LNCaP clone FGC (cell line): Measurements from ENCODE around the gene HMX1.

ENCODE experiments used
- DNase-seq: peaks from one replicate; pipeline ENCODE4 v3.0.0-alpha.2; 2011; ENCODE audit warnings: low read depth
- H3K4me3 ChIP-seq: 2 replicates; pipeline ENCODE4 v1.5.1; 2011; ENCODE audit warnings: mild to moderate bottlenecking, low read depth, low read length, control low read depth
- CTCF ChIP-seq: IDR thresholded peaks from 2 replicates; pipeline ENCODE4 v1.5.1; 2012; ENCODE audit warnings: mild to moderate bottlenecking; ENCODE audit not compliant: control insufficient read depth, insufficient read depth; ENCODE audit errors: extremely low read depth

Gene HMX1

DNA sequence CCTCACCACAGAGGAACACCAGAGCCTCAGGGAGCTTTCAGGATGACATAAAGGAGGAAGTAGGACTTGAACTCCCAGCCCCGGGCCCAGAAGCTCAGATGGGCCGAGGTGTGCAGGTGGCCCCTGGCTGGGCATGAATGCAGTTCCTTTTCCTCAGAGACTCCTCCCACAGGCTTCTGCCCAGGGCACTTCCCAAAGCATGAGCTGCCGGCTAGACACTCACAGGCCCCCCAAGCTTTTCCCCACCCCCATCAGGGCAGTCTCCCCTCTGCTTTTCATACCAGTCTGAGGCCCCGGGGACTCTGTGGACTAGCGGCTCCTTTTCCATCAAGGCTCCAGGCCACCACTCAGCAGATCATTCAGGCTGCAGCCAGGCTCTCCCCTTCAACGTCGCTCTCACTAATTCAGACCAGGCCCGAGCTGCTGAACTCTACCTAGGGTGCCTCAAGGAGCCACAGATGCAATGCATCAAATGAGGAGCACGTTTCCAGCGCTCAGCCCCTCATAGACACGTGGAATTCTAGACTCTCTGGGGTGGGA lies 36.9 kb downstream of the HMX1 start:
- TF ChIP-seq CTCF, result no peak
- DNase-seq, result no peak
- H3K4me3 ChIP-seq, result no peak overlapping the region

DNA sequence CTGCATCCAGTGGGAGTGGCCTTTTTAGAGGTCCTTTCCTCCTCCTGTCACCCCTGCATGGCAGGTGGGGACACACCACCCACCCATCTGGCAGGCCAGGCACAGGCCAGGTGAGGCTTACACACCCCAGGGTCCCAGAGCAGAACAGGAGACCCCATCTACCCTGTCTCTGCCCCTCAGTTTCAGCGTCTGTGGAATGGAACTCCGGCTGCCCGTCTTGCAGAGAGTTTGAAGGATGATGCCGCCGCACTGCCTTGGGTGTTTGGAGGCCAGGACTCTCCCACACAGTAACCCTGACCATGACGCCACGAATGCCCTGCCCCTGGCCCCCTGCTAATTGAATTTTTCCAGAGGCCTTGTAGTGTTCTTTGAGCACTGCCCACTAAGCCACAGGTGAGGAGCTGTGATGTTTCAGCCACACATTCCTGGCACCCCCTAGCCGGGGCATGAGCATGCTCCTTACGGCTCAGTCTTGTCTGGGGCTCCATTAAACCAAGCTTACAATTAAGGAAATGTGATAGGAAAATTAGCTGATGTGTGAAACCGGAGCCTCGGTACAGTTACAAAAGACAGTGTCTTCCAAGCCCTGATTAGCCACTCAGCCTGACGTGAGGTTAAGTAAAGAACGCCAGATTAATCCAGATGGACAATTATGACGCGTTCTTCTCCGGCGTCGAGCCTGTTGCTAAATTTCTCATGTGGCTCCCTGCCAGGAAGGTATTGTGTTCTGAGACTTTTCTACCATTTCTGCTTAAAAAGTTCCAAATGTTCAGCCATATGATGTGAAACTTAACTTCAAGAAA lies 39.3 kb downstream of the HMX1 start:
- no peak for TF ChIP-seq CTCF
- DNase-seq, result no peak
- H3K4me3 ChIP-seq, result no peak overlapping the region

- no peak overlapping the region for H3K4me3 ChIP-seq
- no peak for DNase-seq
- no peak for TF ChIP-seq CTCF
These were observed 40.2 kb downstream of the HMX1 start for GRCh38 chr4:8831221-8832112.

DNA sequence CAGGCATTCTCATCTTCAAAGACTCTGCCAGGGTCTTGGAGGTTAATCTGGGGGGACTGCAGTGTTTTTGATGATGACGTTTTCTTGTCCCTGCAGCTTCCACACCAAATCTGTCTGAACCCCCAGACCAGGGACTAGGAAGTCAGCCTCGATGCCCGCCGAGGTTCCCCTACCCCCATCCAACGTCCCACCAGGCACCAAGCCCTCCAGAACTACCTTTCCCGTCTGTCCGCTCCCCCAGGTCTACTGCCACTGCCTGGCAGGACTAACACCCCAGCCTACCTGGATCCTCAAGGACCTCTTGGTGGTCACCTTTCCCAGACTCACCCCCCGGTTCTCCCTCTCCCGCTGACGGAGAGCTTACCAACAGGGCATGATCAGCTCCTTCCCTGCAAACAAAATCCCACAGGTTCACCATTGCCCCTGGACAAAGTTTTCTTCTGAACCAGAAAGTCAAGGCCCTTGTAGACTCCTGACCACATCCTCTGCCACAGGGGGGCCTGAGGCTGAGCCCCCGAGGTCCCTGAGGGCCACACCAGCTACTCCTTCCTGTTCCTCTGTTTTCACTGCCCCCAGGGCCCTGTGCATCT lies 40.9 kb downstream of the HMX1 start:
- no peak for DNase-seq
- no peak overlapping the region for H3K4me3 ChIP-seq
- TF ChIP-seq CTCF, result no peak

- no peak for DNase-seq
- TF ChIP-seq CTCF, result no peak
- no peak overlapping the region for H3K4me3 ChIP-seq
These were observed 41.6 kb downstream of the HMX1 start for GRCh38 chr4:8830056-8830455.

DNA sequence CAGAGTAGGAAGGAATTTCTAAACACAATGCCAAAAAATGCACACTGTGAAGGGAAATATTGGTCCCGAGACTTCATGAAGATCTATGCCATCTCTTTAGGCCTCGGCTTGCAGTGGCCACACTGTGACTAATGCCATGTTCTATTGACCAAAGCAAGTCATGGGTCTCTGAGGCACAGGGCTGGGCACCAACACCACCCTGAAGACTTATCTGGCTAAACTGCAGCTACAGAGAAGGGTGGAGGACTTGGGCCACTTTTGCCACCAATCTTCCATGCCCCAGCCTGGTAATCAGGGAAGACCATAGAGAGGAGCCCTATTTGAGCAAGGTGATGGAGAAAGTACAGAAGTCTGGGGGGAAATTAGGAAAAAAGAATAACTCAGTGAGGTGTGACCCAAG lies 42.1 kb downstream of the HMX1 start:
- no peak for TF ChIP-seq CTCF
- no peak overlapping the region for H3K4me3 ChIP-seq
- no peak for DNase-seq
